Fibroblast of mammary gland (primary cell): Measurements from ENCODE around the gene GALNT18.

ENCODE experiments used
- DNase-seq: peaks from one replicate; pipeline ENCODE4 v3.0.0-alpha.2; 2010; ENCODE audit warnings: low read depth
- H3K4me3 ChIP-seq: 2 replicates; pipeline ENCODE4 v1.5.1; 2011; ENCODE audit warnings: low read depth, mild to moderate bottlenecking, low read length, moderate library complexity; ENCODE audit not compliant: control insufficient read depth
- TF ChIP-seq, protein P1 (sequence below): conservative IDR thresholded peaks from 2 replicates; pipeline ENCODE4 v1.5.1; 2011; ENCODE audit warnings: low read depth, low read length, inconsistent platforms; ENCODE audit not compliant: control insufficient read depth, insufficient read depth

GALNT18 gene

DNA sequence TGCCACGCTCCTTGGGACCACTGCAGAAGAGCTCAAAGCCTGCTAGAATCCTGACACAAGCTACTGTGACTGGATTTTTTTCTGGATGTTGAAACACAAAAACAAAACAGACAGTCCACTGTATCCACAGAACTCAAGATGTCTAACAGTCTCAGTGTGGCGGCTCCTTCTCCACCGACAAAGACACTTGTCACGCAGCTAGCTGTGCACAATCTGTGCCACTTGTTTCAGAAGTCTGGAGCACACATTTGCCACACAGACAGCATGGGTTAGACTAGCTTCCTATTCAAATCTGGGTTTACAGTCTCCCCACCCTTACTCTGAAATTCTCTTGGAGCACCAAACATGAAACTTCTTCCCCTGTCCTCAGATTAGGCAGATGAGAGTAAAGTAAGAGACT, 99.2 kb downstream of the GALNT18 start:
- no peak overlapping the region for H3K4me3 ChIP-seq
- TF ChIP-seq, protein P1, sequence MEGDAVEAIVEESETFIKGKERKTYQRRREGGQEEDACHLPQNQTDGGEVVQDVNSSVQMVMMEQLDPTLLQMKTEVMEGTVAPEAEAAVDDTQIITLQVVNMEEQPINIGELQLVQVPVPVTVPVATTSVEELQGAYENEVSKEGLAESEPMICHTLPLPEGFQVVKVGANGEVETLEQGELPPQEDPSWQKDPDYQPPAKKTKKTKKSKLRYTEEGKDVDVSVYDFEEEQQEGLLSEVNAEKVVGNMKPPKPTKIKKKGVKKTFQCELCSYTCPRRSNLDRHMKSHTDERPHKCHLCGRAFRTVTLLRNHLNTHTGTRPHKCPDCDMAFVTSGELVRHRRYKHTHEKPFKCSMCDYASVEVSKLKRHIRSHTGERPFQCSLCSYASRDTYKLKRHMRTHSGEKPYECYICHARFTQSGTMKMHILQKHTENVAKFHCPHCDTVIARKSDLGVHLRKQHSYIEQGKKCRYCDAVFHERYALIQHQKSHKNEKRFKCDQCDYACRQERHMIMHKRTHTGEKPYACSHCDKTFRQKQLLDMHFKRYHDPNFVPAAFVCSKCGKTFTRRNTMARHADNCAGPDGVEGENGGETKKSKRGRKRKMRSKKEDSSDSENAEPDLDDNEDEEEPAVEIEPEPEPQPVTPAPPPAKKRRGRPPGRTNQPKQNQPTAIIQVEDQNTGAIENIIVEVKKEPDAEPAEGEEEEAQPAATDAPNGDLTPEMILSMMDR: no peak
- DNase-seq: no peak

DNA sequence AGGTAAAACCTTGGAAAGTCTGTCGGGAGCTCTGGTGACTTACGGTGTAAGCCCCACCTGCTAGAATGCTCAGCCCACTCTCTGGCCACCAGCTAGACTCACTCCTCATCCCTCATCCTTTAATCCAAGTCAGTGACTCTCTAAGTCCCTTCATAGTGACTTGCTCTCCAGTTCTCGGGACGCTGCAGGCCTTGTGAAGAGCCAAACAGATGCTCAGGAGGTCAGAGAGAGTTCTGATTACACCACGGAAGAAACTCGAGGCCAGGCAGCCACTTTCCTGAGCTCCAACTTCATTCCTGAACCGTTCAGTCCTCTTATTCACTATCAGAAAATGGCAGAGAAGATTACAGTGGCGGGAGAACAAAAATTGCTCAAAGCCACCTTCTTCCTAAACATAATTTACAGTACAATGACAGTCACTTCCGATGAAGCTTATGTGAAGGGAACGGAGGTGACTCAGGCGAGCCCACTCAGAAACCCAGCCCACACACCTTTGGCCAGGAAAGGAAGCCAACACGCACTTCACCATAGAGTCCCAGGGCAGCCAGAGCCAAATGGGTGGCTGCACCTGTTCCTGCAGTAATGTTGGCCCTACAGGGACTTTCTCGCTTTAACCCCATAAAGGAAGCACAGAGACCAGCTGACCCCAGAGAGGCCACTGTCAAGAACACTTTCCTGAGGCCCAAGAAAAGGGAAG, 100.4 kb downstream of the GALNT18 start:
- DNase-seq: no peak
- no peak overlapping the region for H3K4me3 ChIP-seq
- TF ChIP-seq, protein P1: no peak

DNA sequence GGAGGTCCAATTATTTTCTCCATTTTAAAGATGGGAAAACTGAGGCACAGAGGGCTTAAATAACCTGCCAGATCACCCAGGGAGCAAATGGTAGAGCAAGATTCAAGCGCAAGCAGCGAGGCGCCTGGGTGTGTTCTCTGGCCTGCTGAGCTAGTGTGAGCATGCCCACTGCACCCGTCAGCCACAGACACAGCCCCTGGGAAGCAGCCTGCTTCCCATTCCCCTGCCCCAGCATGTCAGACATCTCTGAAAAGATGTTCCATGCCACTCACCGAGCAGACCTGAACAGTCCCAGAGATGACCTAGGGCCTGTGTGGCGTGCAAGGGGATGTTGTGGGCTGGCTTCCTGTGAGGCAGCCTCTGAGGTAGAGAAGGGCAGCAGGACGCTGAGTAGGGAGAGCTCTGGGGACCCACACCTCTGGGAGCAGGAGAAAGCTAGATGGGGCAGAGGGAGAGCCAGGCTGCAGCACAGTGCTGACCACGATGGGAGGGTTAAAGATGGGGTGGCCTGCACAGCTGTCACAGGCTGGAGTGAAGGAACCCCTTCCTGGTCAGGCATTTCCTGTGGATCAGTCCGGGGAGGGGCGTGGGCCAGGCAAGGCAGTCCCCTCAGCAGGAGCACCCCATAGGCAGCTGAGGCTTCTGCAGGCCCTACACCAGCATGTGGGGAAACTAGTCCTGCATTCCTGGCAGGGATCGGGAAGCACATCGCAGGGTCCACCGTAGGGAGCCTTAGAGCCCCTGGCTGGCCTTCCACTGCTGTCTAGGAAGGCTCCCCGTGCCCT, 101.4 kb downstream of the GALNT18 start:
- DNase-seq: no peak
- no peak overlapping the region for H3K4me3 ChIP-seq
- TF ChIP-seq, protein P1: no peak

DNA sequence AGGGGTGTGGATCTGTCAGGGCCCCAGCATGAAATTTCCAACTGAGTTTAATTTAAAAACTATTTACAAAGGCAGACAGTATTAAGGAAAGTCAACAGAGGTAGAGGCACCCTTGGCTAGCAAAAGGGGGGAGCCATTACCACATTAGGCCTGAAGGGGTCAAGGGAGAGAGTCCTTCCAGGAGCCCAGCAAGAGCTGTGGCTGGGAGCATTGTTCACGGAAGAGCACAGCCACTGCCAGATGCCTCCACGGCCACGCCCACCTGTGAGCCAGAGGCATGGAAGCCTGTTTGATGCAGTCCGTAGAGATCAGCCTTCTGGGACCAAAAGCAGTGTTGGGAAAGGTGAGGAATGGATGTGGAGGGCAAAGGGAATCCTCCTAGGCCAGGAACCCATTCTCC, 102.6 kb downstream of the GALNT18 start:
- H3K4me3 ChIP-seq: no peak overlapping the region
- no peak for DNase-seq
- TF ChIP-seq, protein P1: no peak

DNA sequence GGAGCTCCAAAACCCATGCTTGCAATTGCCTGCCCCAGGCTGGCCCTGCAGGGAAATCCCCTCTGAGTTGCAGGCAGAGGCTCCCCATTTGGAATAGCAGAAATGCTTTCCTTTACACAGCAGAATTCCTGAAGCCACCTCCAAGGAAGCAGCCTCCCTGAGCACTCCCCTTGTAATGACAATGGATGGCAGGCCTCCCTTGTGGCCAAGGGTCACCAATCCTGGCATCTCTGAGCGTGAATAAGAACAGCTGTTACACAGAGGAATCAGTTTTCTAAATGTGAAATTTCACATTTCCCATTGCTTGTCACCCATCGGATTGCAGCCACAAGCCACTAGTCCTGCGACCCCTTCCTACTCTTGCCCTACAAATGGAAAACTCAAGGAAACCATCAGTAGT, 107.6 kb downstream of the GALNT18 start:
- TF ChIP-seq, protein P1: no peak
- DNase-seq: no peak
- no peak overlapping the region for H3K4me3 ChIP-seq

DNA sequence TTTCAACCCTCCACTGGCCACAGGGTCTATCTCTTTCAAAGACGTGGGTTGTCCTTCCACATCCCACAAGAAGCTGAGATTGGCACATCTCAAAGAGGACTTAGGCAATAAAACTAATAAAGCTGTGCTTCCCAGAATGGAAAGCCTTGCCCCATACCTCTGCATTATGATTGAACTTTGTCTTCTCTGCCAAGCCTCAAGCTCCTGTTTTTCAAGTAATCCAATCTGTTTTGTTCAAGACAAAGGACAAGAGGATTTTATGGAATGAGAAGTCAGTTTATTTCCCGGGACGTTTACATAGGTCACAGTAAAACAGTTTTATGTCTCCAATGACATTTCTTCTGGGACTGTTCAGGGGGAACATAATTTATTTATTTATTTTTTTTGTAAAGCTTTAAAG, 108.4 kb downstream of the GALNT18 start:
- TF ChIP-seq, protein P1: no peak
- peak; percentile 30 for DNase-seq
- H3K4me3 ChIP-seq: no peak overlapping the region
